ENCODE results near the gene TMEM181. TPM values are rescaled to one million over a fixed set of nuclear protein-coding genes. Genes with fewer than 3 reads are reported as not detected.

TMEM181 gene
- total and polyA plus RNA-seq, 2 of the 13 experiments (the other 11 are each of a cell fraction or from before 2014, with no cell fraction given), result 59.1 to 108 TPM

DNA sequence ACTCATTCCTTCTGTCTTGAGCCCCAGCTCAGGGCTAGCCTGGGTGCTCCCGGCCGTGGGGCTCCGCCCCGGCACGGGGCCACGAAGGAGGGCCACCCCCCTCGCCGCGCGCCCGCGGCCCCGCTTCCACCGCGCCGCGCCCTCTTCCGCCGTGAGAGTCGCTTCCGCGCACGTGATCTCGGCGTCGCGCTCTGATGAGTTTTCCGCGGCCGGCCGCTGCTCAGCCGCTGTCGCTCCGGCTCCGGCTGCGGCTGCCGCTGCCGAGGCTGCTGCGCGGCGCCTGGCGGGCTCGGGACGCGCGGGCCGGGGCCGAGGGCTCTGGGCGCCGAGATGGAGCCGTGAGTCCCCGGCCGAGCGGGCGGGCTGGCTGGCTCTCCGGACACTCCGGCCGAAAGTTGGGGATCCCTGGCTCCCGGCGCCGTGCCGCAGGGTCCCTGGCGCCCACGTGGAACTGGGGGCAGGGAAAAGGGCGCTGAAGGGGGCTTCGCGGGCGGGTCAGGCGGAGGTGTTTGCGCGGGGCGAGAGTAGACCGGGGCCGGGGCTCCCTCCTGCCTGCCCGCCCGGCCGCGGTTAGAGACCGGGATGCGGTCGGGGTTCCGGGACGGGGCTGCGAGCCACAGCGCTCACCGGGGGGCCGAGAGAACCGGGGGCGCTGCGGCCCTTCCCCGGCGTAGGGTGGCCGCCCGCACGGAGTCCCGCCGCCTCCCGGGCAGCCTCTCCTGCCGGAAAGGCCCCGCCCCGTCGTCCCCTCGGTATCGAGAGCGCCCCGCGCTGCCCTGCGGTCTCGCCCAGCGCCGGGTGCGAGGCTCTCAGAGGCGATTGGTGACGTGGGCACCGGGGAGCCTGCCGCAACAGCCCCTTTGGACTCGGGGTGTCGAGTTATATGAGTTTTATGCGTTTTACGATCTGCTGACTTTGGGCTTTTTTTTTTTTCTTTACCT is at the start of gene TMEM181 (continued):
- TF ChIP-seq, protein P1, sequence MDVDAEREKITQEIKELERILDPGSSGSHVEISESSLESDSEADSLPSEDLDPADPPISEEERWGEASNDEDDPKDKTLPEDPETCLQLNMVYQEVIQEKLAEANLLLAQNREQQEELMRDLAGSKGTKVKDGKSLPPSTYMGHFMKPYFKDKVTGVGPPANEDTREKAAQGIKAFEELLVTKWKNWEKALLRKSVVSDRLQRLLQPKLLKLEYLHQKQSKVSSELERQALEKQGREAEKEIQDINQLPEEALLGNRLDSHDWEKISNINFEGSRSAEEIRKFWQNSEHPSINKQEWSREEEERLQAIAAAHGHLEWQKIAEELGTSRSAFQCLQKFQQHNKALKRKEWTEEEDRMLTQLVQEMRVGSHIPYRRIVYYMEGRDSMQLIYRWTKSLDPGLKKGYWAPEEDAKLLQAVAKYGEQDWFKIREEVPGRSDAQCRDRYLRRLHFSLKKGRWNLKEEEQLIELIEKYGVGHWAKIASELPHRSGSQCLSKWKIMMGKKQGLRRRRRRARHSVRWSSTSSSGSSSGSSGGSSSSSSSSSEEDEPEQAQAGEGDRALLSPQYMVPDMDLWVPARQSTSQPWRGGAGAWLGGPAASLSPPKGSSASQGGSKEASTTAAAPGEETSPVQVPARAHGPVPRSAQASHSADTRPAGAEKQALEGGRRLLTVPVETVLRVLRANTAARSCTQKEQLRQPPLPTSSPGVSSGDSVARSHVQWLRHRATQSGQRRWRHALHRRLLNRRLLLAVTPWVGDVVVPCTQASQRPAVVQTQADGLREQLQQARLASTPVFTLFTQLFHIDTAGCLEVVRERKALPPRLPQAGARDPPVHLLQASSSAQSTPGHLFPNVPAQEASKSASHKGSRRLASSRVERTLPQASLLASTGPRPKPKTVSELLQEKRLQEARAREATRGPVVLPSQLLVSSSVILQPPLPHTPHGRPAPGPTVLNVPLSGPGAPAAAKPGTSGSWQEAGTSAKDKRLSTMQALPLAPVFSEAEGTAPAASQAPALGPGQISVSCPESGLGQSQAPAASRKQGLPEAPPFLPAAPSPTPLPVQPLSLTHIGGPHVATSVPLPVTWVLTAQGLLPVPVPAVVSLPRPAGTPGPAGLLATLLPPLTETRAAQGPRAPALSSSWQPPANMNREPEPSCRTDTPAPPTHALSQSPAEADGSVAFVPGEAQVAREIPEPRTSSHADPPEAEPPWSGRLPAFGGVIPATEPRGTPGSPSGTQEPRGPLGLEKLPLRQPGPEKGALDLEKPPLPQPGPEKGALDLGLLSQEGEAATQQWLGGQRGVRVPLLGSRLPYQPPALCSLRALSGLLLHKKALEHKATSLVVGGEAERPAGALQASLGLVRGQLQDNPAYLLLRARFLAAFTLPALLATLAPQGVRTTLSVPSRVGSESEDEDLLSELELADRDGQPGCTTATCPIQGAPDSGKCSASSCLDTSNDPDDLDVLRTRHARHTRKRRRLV (CRISPR knock-in tag; IDR thresholded peaks at IDR 0.05), result no peak
- TF ChIP-seq ISX (CRISPR knock-in tag; conservative IDR thresholded peaks at IDR 0.05) (no peak), KDM1A (CRISPR knock-in tag; IDR thresholded peaks at IDR 0.05) (no peak; the same call in 1 of the 2 replicates), MIXL1 (CRISPR knock-in tag; IDR thresholded peaks at IDR 0.05) (peak; percentile 65; the same call in 1 of the 2 replicates), FOXK2 (IDR thresholded peaks at IDR 0.05) (no peak), ZNF234 (CRISPR knock-in tag; conservative IDR thresholded peaks at IDR 0.05) (no peak), PHF8 (CRISPR knock-in tag; IDR thresholded peaks at IDR 0.05) (peak; percentile 61), MYNN (CRISPR knock-in tag; IDR thresholded peaks at IDR 0.05; ENCODE audit: low read depth) (no peak), ZNF251 (CRISPR knock-in tag; IDR thresholded peaks at IDR 0.05) (no peak), ZBTB8A (CRISPR knock-in tag; IDR thresholded peaks at IDR 0.05; ENCODE audit: borderline replicate concordance, low read depth) (no peak), EP300 (IDR thresholded peaks at IDR 0.05; ENCODE audit: low read depth in 2 of 2, low read length in 2 of 2) (peak in 1 of 2 experiments; percentile 35; a peak in 1 of 4 replicates), EP300 (CRISPR knock-in tag; IDR thresholded peaks at IDR 0.05; ENCODE audit: borderline replicate concordance) (no peak; the same call in 1 of the 2 replicates), CENPX (CRISPR knock-in tag; IDR thresholded peaks at IDR 0.05) (no peak), ZNF776 (CRISPR knock-in tag; IDR thresholded peaks at IDR 0.05) (peak; percentile 80; the same call in 1 of the 2 replicates), ZNF644 (CRISPR knock-in tag; IDR thresholded peaks at IDR 0.05; ENCODE audit: low read depth) (no peak)
- TF ChIP-seq, protein P2, sequence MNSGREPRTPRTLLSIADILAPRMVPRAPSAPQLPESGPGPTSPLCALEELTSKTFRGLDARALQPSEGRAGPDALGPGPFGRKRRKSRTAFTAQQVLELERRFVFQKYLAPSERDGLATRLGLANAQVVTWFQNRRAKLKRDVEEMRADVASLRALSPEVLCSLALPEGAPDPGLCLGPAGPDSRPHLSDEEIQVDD (CRISPR knock-in tag; IDR thresholded peaks at IDR 0.05; ENCODE audit: borderline replicate concordance), result peak; percentile 70; the same call in 1 of the 2 replicates
- TF ChIP-seq, protein P3, sequence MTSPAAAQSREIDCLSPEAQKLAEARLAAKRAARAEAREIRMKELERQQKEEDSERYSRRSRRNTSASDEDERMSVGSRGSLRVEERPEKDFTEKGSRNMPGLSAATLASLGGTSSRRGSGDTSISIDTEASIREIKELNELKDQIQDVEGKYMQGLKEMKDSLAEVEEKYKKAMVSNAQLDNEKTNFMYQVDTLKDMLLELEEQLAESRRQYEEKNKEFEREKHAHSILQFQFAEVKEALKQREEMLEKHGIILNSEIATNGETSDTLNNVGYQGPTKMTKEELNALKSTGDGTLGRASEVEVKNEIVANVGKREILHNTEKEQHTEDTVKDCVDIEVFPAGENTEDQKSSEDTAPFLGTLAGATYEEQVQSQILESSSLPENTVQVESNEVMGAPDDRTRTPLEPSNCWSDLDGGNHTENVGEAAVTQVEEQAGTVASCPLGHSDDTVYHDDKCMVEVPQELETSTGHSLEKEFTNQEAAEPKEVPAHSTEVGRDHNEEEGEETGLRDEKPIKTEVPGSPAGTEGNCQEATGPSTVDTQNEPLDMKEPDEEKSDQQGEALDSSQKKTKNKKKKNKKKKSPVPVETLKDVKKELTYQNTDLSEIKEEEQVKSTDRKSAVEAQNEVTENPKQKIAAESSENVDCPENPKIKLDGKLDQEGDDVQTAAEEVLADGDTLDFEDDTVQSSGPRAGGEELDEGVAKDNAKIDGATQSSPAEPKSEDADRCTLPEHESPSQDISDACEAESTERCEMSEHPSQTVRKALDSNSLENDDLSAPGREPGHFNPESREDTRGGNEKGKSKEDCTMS (CRISPR knock-in tag; conservative IDR thresholded peaks at IDR 0.05), result no peak
- TF ChIP-seq, protein P4, sequence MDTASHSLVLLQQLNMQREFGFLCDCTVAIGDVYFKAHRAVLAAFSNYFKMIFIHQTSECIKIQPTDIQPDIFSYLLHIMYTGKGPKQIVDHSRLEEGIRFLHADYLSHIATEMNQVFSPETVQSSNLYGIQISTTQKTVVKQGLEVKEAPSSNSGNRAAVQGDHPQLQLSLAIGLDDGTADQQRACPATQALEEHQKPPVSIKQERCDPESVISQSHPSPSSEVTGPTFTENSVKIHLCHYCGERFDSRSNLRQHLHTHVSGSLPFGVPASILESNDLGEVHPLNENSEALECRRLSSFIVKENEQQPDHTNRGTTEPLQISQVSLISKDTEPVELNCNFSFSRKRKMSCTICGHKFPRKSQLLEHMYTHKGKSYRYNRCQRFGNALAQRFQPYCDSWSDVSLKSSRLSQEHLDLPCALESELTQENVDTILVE (CRISPR knock-in tag; IDR thresholded peaks at IDR 0.05), result peak; percentile 67
- TF ChIP-seq, protein P5, sequence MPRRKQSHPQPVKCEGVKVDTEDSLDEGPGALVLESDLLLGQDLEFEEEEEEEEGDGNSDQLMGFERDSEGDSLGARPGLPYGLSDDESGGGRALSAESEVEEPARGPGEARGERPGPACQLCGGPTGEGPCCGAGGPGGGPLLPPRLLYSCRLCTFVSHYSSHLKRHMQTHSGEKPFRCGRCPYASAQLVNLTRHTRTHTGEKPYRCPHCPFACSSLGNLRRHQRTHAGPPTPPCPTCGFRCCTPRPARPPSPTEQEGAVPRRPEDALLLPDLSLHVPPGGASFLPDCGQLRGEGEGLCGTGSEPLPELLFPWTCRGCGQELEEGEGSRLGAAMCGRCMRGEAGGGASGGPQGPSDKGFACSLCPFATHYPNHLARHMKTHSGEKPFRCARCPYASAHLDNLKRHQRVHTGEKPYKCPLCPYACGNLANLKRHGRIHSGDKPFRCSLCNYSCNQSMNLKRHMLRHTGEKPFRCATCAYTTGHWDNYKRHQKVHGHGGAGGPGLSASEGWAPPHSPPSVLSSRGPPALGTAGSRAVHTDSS (CRISPR knock-in tag; conservative IDR thresholded peaks at IDR 0.05), result no peak

All from HepG2 (cell line).